Calu3 (cell line): ENCODE results near the gene SSBP1. TPM values are rescaled to one million over a fixed set of nuclear protein-coding genes. Genes with fewer than 3 reads are reported as not detected.

Experiments used
- BruUV-seq: library from RNA; stranded (reverse); fragments of 400-500 nt; replicated peaks from 2 replicates; lab custom pipeline; 2021; lab: Mats Ljungman, UMichigan
- CTCF ChIA-PET: fragments of 300-600 bp; sonication (Branson Sonifier 250); formaldehyde crosslinking; loops from one replicate; lab custom pipeline; 2022; ENCODE audit warnings: antibody characterized with exemption; lab: Charles Lee
- DNase-seq: peaks from one replicate; pipeline ENCODE4 v3.0.0; 2022
- H3K27ac Mint-ChIP-seq: one replicate; pipeline ENCODE4 v1.8.0; 2022; ENCODE audit warnings: mixed read lengths; ENCODE audit not compliant: unreplicated experiment
- H3K27me3 Mint-ChIP-seq: one replicate; pipeline ENCODE4 v1.8.0; 2022; ENCODE audit warnings: mixed read lengths; ENCODE audit not compliant: unreplicated experiment
- H3K36me3 Mint-ChIP-seq: one replicate; pipeline ENCODE4 v1.8.0; 2022; ENCODE audit warnings: mild to moderate bottlenecking, moderate library complexity, mixed read lengths; ENCODE audit not compliant: insufficient read depth, unreplicated experiment
- H3K4me1 Mint-ChIP-seq: one replicate; pipeline ENCODE4 v1.8.0; 2022; ENCODE audit warnings: mild to moderate bottlenecking, low read depth, mixed read lengths; ENCODE audit not compliant: unreplicated experiment
- H3K4me3 Mint-ChIP-seq: one replicate; pipeline ENCODE4 v1.8.0; 2022; ENCODE audit warnings: mild to moderate bottlenecking, low read depth, moderate library complexity, mixed read lengths; ENCODE audit not compliant: unreplicated experiment
- H3K9me3 Mint-ChIP-seq: one replicate; pipeline ENCODE4 v1.8.0; 2022; ENCODE audit warnings: low read depth, mixed read lengths; ENCODE audit not compliant: unreplicated experiment
- CTCF ChIP-seq: fragments of 200-600 bp; IDR thresholded peaks from one replicate; pipeline ENCODE4 v1.8.0; 2022; ENCODE audit warnings: antibody characterized with exemption; ENCODE audit not compliant: unreplicated experiment
- intact Hi-C: fragments of 100-400 bp; cut with micrococcal nuclease; formaldehyde crosslinking; loops from one replicate; pipeline ENCODE4 v1.10.0; 2022; ENCODE audit not compliant: unreplicated experiment
- total RNA-seq: library from RNA; stranded (reverse); gene quantifications from 2 replicates; pipeline ENCODE4 v1.2.3, GENCODE V29; 2022

Gene SSBP1
- total RNA-seq, 1 experiment from 2014 or later = 162 TPM

GRCh38 chr7:141701489-141702046, 36.6 kb upstream of the SSBP1 start:
- peak; percentile 27 for DNase-seq
- TF ChIP-seq CTCF = no peak
- Mint-ChIP-seq H3K27ac (no peak overlapping the region), H3K27me3 (no peaks in the 10 kb centered on the region), H3K4me1 (peaks cover 48% of the 10 kb centered on the region), H3K9me3 (no peaks in the 10 kb centered on the region), H3K4me3 (peak overlapping the region; percentile 70), H3K36me3 (peaks cover 6% of the 10 kb centered on the region)
- intact Hi-C loops = no loop called here
- BruUV-seq = no TSS peak
- CTCF ChIA-PET = interaction anchor here (0.5 kb wide), 1 partner anchor 263 kb away, joined by 3 read pairs; no protein-coding TSS in a partner anchor

- CTCF ChIA-PET = interaction anchor here (0.5 to 0.9 kb wide), 2 partner anchors 39 to 263 kb away, joined by 3 read pairs; no protein-coding TSS in a partner anchor
- Mint-ChIP-seq H3K36me3 (peaks cover 6% of the 10 kb centered on the region), H3K4me3 (peak within 1 kb of the TSS; percentile 70), H3K9me3 (no peaks in the 10 kb centered on the region), H3K4me1 (peaks cover 46% of the 10 kb centered on the region), H3K27ac (no peak within 1 kb of the TSS), H3K27me3 (no peaks in the 10 kb centered on the region)
- intact Hi-C loops = no loop called here
- no peak for TF ChIP-seq CTCF
- DNase-seq = peak; percentile 57
- no TSS peak for BruUV-seq
Observed at GRCh38 chr7:141702047-141702567, 36.1 kb upstream of the SSBP1 start, which contains the start of gene DENND11. Gene DENND11 (minus strand): TSS chr7:141702166. CDS start chr7:141702153, 13 bp downstream.

GRCh38 chr7:141702892-141703291, 35.3 kb upstream of the SSBP1 start:
- no peak for TF ChIP-seq CTCF
- CTCF ChIA-PET = interaction anchor here (0.9 kb wide), 1 partner anchor 40 kb away, joined by 3 read pairs; no protein-coding TSS in a partner anchor
- intact Hi-C loops = no loop called here
- no TSS peak for BruUV-seq
- Mint-ChIP-seq H3K4me3 (peak overlapping the region; percentile 70), H3K27ac (no peak overlapping the region), H3K4me1 (peaks cover 46% of the 10 kb centered on the region), H3K36me3 (peaks cover 6% of the 10 kb centered on the region), H3K27me3 (no peaks in the 10 kb centered on the region), H3K9me3 (no peaks in the 10 kb centered on the region)
- DNase-seq = no peak

GRCh38 chr7:141704112-141704511, 34.0 kb upstream of the SSBP1 start:
- BruUV-seq = no TSS peak

More at GRCh38 chr7:141704112-141704511, 34.0 kb upstream of the SSBP1 start:
- CTCF ChIA-PET = no interaction called here
- intact Hi-C loops = no loop called here
- H3K9me3 Mint-ChIP-seq = no peaks in the 10 kb centered on the region
- peaks cover 36% of the 10 kb centered on the region for H3K4me1 Mint-ChIP-seq
- no peak for DNase-seq
- H3K36me3 Mint-ChIP-seq = peaks cover 6% of the 10 kb centered on the region
- no peak for TF ChIP-seq CTCF
- no peak overlapping the region for H3K27ac Mint-ChIP-seq
- no peaks in the 10 kb centered on the region for H3K27me3 Mint-ChIP-seq
- no peak overlapping the region for H3K4me3 Mint-ChIP-seq
